ENCODE measurements around the gene MAP3K13.

DNA sequence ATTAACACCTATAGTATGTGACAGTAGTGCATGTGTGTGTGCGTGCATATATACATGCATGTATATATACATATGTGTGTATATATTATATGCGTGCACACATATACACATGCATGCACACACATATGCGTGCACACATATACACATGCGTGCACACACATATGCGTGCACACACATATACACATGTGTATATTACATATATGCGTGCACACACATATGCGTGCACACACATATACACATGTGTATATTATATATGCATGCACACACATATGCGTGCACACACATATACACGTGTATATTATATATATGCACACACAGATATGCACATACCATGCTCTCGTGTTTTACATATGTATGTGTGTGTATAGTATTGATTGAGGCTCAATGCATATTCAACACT is 42.0 kb upstream of the MAP3K13 start:
- no peak for TF ChIP-seq ELF4 (IDR thresholded peaks at IDR 0.05)
- no peak for TF ChIP-seq FOXM1 (IDR thresholded peaks at IDR 0.05; ENCODE audit: borderline replicate concordance)
- TF ChIP-seq LEF1 (IDR thresholded peaks at IDR 0.05; ENCODE audit: borderline replicate concordance): no peak
- no peak for TF ChIP-seq L3MBTL2 (conservative IDR thresholded peaks at IDR 0.05)
- TF ChIP-seq SUZ12 (IDR thresholded peaks at IDR 0.05): no peak
- TF ChIP-seq BHLHE40 (IDR thresholded peaks at IDR 0.05; ENCODE audit: borderline replicate concordance): no peak
- TF ChIP-seq FOXK2 (IDR thresholded peaks at IDR 0.05): no peak
- TF ChIP-seq TARDBP (IDR thresholded peaks at IDR 0.05): no peak
- TF ChIP-seq FOXA1 (IDR thresholded peaks at IDR 0.05): no peak
- no peak for TF ChIP-seq HDGF (IDR thresholded peaks at IDR 0.05; ENCODE audit: borderline replicate concordance)

All from HEK293T (cell line).